ENCODE data around the gene ERCC1. TPM values are rescaled to one million over a fixed set of nuclear protein-coding genes. Genes with fewer than 3 reads are reported as not detected.

ERCC1 gene
- total and polyA plus RNA-seq, 2 of the 13 experiments (the other 11 are each of a cell fraction or from before 2014, with no cell fraction given): 40.0 to 66.4 TPM

DNA sequence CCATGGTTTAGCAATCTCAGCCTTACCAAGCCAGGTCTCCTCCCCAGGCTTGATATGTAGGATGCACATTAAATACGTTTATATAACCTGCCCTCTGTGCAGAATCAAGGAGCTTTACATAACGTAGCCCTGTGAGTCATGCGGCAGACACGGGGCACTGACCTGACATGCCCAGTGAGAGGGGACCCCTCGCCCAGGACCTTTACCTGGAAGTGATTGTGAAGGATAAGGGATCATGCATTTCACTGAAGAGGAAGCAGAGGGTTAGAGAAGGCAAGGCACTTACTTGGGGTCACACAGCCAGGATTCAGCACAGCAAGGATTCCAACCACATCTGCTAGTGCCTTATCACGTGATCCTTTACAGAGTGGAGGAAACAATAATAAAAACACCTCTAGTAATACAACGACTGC, 25.2 kb upstream of the ERCC1 start (continued):
- TF ChIP-seq, protein P1, sequence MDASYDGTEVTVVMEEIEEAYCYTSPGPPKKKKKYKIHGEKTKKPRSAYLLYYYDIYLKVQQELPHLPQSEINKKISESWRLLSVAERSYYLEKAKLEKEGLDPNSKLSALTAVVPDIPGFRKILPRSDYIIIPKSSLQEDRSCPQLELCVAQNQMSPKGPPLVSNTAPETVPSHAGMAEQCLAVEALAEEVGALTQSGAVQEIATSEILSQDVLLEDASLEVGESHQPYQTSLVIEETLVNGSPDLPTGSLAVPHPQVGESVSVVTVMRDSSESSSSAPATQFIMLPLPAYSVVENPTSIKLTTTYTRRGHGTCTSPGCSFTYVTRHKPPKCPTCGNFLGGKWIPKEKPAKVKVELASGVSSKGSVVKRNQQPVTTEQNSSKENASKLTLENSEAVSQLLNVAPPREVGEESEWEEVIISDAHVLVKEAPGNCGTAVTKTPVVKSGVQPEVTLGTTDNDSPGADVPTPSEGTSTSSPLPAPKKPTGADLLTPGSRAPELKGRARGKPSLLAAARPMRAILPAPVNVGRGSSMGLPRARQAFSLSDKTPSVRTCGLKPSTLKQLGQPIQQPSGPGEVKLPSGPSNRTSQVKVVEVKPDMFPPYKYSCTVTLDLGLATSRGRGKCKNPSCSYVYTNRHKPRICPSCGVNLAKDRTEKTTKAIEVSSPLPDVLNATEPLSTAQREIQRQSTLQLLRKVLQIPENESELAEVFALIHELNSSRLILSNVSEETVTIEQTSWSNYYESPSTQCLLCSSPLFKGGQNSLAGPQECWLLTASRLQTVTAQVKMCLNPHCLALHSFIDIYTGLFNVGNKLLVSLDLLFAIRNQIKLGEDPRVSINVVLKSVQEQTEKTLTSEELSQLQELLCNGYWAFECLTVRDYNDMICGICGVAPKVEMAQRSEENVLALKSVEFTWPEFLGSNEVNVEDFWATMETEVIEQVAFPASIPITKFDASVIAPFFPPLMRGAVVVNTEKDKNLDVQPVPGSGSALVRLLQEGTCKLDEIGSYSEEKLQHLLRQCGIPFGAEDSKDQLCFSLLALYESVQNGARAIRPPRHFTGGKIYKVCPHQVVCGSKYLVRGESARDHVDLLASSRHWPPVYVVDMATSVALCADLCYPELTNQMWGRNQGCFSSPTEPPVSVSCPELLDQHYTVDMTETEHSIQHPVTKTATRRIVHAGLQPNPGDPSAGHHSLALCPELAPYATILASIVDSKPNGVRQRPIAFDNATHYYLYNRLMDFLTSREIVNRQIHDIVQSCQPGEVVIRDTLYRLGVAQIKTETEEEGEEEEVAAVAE (CRISPR knock-in tag; IDR thresholded peaks at IDR 0.05; ENCODE audit: borderline replicate concordance): no peak
- TF ChIP-seq ZNF3 (CRISPR knock-in tag; IDR thresholded peaks at IDR 0.05): no peak
- TF ChIP-seq ZBTB20 (CRISPR knock-in tag; IDR thresholded peaks at IDR 0.05; ENCODE audit: borderline replicate concordance, low read depth): no peak
- TF ChIP-seq EHMT2 (IDR thresholded peaks at IDR 0.05; ENCODE audit: borderline replicate concordance, low read depth, low read length): no peak
- TF ChIP-seq, protein P2, sequence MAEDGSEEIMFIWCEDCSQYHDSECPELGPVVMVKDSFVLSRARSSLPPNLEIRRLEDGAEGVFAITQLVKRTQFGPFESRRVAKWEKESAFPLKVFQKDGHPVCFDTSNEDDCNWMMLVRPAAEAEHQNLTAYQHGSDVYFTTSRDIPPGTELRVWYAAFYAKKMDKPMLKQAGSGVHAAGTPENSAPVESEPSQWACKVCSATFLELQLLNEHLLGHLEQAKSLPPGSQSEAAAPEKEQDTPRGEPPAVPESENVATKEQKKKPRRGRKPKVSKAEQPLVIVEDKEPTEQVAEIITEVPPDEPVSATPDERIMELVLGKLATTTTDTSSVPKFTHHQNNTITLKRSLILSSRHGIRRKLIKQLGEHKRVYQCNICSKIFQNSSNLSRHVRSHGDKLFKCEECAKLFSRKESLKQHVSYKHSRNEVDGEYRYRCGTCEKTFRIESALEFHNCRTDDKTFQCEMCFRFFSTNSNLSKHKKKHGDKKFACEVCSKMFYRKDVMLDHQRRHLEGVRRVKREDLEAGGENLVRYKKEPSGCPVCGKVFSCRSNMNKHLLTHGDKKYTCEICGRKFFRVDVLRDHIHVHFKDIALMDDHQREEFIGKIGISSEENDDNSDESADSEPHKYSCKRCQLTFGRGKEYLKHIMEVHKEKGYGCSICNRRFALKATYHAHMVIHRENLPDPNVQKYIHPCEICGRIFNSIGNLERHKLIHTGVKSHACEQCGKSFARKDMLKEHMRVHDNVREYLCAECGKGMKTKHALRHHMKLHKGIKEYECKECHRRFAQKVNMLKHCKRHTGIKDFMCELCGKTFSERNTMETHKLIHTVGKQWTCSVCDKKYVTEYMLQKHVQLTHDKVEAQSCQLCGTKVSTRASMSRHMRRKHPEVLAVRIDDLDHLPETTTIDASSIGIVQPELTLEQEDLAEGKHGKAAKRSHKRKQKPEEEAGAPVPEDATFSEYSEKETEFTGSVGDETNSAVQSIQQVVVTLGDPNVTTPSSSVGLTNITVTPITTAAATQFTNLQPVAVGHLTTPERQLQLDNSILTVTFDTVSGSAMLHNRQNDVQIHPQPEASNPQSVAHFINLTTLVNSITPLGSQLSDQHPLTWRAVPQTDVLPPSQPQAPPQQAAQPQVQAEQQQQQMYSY (CRISPR knock-in tag; IDR thresholded peaks at IDR 0.05): no peak
- no peak for TF ChIP-seq ZNF256 (CRISPR knock-in tag; conservative IDR thresholded peaks at IDR 0.05)
- TF ChIP-seq ZNF615 (CRISPR knock-in tag; IDR thresholded peaks at IDR 0.05; ENCODE audit: borderline replicate concordance): no peak
- TF ChIP-seq ZNF138 (CRISPR knock-in tag; IDR thresholded peaks at IDR 0.05; ENCODE audit: low read depth): no peak
- TF ChIP-seq, protein P3, sequence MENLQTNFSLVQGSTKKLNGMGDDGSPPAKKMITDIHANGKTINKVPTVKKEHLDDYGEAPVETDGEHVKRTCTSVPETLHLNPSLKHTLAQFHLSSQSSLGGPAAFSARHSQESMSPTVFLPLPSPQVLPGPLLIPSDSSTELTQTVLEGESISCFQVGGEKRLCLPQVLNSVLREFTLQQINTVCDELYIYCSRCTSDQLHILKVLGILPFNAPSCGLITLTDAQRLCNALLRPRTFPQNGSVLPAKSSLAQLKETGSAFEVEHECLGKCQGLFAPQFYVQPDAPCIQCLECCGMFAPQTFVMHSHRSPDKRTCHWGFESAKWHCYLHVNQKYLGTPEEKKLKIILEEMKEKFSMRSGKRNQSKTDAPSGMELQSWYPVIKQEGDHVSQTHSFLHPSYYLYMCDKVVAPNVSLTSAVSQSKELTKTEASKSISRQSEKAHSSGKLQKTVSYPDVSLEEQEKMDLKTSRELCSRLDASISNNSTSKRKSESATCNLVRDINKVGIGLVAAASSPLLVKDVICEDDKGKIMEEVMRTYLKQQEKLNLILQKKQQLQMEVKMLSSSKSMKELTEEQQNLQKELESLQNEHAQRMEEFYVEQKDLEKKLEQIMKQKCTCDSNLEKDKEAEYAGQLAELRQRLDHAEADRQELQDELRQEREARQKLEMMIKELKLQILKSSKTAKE (CRISPR knock-in tag; IDR thresholded peaks at IDR 0.05; ENCODE audit: borderline replicate concordance): peak; percentile 47; the same call in 1 of the 2 replicates
- TF ChIP-seq, protein P4, sequence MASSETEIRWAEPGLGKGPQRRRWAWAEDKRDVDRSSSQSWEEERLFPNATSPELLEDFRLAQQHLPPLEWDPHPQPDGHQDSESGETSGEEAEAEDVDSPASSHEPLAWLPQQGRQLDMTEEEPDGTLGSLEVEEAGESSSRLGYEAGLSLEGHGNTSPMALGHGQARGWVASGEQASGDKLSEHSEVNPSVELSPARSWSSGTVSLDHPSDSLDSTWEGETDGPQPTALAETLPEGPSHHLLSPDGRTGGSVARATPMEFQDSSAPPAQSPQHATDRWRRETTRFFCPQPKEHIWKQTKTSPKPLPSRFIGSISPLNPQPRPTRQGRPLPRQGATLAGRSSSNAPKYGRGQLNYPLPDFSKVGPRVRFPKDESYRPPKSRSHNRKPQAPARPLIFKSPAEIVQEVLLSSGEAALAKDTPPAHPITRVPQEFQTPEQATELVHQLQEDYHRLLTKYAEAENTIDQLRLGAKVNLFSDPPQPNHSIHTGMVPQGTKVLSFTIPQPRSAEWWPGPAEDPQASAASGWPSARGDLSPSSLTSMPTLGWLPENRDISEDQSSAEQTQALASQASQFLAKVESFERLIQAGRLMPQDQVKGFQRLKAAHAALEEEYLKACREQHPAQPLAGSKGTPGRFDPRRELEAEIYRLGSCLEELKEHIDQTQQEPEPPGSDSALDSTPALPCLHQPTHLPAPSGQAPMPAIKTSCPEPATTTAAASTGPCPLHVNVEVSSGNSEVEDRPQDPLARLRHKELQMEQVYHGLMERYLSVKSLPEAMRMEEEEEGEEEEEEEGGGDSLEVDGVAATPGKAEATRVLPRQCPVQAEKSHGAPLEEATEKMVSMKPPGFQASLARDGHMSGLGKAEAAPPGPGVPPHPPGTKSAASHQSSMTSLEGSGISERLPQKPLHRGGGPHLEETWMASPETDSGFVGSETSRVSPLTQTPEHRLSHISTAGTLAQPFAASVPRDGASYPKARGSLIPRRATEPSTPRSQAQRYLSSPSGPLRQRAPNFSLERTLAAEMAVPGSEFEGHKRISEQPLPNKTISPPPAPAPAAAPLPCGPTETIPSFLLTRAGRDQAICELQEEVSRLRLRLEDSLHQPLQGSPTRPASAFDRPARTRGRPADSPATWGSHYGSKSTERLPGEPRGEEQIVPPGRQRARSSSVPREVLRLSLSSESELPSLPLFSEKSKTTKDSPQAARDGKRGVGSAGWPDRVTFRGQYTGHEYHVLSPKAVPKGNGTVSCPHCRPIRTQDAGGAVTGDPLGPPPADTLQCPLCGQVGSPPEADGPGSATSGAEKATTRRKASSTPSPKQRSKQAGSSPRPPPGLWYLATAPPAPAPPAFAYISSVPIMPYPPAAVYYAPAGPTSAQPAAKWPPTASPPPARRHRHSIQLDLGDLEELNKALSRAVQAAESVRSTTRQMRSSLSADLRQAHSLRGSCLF (CRISPR knock-in tag; IDR thresholded peaks at IDR 0.05; ENCODE audit: borderline replicate concordance): no peak
- no peak for TF ChIP-seq FOXA1 (IDR thresholded peaks at IDR 0.05)
- TF ChIP-seq FOXA1 (CRISPR knock-in tag; IDR thresholded peaks at IDR 0.05): no peak
- TF ChIP-seq SETDB1 (CRISPR knock-in tag; IDR thresholded peaks at IDR 0.05; ENCODE audit: borderline replicate concordance): no peak
- TF ChIP-seq SAP130 (CRISPR knock-in tag; IDR thresholded peaks at IDR 0.05; ENCODE audit: low read depth): peak; percentile 81
- TF ChIP-seq ZNF121 (CRISPR knock-in tag; IDR thresholded peaks at IDR 0.05): no peak
